ENCODE measurements around the gene ECSCR.
"Not testable (repeated sequence)": the region's sequence is repeated elsewhere in the genome, so short reads cannot be mapped to it uniquely, and the experiment has no call there.

The ECSCR gene

DNA sequence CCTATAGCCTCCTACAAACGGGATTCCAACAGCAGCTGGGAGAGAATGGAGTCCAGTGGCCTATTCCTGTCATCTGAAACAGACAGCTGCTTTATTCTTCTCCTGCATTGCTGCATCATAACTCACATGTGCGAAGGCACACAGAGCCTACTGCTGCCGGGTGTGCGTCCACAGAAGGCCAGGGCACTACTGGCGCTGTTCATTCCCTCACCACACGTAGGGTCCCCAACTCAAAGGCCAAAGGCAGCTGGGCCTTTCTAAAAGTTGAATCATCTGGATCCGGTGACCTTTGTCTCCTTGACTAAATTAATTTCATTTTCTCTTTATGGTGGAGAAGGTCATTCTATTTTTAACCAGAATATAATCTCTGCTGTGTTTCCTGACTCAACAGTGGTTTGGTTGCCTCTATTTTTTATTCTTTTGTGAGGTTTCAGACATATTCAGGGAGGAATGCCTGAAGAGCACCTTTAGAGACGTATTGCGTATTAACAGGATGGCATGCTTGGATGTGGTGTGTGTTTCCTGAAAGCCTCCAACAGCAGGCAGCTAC is 47.9 kb downstream of the ECSCR start:
- no peak for DNase-seq (ENCODE audit: low spot score)

DNA sequence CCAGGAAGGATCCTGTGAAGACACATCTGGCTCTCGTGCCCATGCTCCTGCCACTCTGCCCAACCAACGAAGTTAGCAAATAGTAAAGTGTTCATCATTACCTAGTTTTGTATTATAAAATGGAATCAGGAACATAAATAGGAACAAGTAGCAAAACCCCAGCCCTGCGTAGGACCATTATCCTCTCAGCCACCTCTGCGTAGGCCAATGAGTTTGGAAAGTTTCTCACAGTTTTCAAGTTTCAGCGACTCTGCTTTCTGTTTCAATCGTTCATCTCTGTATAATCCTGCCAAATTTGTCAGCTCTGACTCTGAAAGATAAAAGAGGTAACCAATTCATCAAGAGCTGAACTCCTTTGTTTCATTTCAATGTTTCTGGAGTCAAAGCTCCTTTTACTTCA is 48.6 kb downstream of the ECSCR start:
- no peak for DNase-seq (ENCODE audit: low spot score)

DNA sequence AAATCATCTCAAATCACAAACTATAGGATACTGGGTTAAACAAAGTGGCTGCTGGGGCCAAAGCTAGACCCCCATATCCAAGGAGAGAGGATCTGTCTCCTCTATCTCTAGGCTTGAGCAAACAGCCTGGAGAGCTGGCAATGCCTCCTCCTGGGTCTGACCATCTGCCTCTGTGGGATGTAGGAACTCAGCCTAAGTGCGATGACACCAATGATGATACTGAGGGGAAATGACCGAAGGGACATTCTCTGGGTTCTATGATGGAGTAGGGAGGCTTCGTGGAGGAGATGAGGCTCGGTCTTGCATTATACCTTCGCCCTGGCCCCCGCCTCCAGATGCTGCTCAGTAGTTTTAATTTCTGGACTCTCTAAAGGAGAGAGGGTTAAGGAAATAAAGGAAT is 49.4 kb downstream of the ECSCR start:
- no peak for DNase-seq (ENCODE audit: low spot score)

DNA sequence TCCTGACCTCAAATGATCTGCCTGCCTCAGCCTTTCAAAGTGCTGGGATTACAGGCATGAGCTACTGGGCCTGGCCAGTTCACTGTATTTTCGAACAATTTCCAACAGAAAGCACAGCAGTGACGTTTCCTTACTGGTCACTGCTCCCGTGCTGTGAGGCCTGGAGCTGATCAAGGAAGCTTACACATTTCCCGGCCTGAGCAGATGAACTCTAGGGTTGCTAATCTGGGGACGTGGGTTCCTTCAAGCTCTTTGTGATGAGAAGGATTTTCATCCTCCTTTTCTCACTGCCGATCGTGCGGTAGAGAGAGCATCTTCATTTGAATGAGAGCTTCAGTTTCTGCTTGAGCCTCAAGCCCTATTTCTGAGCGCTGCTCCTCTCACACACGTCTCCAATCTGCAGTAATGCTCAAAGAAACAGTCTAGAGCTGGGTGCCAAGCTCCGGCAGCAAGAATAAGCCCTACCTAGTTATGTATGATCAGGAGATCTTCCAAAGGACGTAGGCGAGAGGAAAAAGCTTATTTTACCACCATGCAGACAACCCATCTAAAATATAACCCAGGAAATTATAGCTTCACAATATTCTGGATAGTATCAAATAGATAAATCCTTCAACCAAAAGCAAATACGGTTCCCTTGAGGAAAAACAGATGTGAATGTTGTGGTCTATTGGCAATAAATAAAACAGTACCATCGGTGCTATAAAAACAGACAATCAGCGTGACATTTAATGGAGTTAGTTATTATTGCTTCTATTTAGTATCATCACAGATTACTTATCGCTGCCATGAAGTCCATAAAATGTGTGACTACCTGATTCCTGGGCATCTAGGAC is 51.3 kb downstream of the ECSCR start:
- no peak for DNase-seq (ENCODE audit: low spot score)

DNA sequence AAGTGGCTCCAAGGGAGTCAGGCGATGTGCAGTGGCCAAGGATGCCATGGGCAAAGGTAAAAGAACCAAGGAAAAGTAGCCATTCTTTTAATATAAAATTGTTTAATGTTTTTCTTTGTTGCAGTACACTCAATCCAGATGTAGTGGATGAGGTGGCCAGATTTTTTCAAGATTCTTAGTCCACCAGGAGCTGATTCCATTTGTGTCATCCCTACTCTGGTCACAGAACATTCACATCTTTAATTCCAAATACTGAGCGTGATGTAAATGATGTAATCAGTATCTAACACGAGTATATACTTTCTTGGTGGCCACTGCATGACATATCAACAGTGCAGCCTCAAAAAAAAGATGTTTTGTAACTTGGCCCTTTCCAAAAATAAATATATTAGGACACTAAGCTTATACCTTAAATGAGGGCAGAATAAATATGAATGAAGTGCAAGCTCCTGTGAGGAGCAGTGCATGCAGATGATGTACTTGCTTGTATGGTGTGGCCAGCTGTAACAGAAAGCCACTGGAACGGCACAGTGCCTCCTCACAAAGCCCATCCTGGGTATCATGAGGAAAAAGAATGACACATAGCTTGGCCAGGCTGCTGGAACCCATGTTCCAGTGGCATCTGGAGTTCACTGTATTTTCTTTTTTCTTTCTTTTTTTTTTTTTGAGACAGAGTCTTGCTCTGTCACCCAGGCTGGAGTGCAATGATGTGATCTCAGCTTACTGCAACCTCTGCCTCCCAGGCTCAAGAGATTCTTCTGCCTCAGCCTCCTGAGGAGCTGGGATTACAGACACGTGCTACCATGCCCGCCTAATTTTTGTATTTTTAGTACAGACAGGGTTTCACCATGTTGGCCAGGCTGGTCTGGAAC is 52.2 kb downstream of the ECSCR start:
- no peak for DNase-seq (ENCODE audit: low spot score)

DNA sequence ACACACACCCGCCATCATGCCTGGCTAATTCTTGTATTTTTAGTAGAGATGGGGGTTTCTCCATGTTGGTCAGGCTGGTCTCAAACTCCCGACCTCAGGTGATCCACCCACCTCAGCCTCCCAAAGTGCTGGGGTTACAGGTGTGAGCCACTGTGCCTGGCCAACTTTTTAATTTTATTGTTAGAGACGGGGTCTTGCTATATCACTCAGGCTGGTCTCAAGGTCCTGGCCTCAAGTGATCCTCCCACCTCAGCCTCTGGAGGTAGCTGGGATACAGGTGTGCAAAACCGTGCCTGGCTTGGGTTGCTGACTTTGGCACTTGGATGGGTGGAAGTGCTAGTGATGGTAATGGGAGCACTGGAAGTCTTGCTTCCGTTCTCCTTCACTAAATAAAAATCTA is 53.4 kb downstream of the ECSCR start:
- not testable (repeated sequence) for DNase-seq (ENCODE audit: low spot score)

DNA sequence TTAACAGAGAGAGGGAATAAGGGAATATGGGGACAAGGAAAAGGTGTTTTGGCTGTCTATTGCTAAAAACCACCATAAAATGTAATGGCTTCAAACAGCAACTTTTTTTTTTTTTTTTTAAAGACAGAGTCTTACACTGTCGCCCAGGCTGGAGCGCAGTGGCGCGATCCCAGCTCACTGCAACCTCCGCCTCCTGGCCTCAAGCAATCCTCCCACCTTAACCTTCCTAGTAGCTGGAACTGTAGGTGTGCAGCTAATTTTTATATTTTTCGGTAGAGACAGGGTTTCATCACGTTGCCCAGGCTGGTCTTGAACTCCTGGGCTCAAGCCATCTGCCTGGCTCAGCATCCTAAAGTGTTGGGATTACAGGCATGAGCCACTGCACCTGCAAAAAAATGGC is 54.4 kb downstream of the ECSCR start:
- DNase-seq (ENCODE audit: low spot score), result no peak

DNA sequence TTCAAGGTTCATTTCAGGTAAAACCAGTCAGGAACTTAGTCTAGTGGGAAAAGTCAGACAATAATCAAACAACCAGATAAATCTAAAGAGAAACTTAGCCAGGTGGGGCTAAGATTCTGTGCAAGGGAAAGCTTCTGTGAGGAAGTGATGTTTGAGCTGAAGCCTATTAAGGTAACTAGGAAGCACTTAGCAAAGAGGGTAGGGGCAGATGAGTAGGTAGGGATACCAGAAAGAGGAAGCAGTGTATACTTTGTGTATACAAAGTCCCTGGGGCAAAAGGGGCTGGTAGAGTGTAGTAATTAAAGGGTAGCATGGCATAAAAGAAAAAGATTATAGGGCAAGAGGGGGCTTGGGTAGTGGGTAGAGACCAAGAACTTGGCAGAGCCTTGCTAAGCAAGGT is 55.0 kb downstream of the ECSCR start:
- DNase-seq (ENCODE audit: low spot score), result no peak

DNA sequence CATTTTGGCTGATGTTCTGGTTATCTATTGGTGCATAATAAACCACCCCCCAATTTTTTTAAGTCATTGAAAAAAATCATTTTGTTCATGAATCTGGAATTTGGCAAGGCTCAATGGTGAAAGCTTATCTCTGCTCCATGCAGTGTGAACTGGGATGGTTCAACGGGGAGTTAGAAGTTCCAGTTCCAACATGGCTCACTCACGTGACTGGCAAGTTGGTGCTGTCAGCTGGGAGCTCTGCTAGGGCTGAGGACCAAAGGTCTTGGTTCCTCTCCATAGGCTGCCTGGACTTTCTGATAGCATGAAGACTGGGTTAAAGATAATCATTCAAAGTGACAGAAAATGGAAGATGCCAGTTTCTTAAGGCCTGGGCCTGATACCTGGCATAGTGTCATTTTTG is 55.6 kb downstream of the ECSCR start:
- DNase-seq (ENCODE audit: low spot score), result no peak

DNA sequence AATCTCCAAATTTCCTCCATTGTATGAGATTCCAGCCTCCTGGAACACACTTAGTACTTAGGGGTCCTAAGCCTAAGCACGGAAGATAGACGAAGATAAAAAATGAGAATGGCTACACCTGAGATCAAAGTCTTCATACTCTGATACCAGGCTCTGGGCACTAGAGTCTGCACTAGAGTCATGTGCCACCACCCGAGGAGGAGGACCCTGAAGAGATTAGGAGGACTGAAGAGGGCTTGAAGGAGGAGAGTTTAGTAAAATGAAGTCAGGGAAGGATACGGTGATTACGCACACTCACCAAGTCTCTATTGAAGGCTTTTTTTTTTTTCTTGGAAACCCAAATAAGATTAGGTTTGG is 58.1 kb downstream of the ECSCR start:
- peak; percentile 33 for DNase-seq (ENCODE audit: low spot score)

DNA sequence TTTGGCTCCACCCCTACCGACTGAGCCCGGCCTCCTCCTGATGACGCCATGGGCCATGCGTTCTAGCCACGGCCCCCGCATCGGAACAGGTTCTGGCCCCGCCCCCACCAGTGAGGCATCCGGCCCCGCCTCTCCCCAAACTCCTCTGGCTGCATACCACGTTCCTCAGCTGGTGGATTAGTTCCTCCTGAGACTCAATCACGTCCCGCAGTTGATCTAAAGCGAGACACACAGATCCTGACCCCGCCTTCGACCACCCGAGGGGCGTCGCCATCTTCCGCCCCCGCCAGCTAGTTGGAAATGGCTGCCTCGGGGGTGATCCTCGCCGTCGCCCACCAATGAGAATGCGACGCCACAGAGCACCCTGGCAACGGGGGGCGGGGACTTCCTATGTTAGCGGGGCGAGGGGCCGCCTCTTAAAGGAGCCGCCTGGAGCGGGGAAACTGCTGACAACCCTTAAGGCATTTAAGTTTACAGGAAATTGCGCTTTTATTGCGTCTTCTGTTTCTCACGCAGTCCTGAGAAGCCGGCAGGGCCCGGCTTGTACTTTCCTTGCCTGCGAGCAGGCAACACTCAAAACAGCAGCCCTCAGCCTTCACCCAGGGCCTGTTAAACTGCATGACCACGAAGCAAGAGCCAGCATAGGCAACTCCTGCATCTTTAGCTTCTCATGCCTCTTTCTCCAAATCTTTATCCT is 58.6 kb downstream of the ECSCR start, which contains the start of gene SPATA24:
SPATA24 (minus strand) TSS at position 303 of the 697 bp plus-strand sequence; CDS start at position 274, 29 bp downstream.
- peak; percentile 96 for DNase-seq (ENCODE audit: low spot score)

DNA sequence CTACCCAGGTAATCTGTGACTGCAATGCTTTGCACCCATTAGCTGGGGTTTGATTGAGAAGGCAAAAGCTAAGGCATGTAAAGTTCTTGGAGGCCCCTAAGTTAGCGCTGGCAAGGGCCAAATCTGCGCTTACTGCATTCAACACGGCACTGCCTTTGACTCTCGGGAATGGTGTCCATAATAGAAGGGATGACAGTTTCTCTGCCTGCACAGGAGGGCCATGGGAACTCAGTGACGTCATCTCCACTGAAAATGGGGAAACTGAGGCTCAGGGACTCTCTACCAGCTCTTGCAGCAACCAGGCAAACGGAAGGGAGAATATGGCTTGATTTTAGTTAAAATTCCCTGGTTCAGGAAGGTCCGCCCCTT is 59.1 kb downstream of the ECSCR start:
- DNase-seq (ENCODE audit: low spot score), result no peak

DNA sequence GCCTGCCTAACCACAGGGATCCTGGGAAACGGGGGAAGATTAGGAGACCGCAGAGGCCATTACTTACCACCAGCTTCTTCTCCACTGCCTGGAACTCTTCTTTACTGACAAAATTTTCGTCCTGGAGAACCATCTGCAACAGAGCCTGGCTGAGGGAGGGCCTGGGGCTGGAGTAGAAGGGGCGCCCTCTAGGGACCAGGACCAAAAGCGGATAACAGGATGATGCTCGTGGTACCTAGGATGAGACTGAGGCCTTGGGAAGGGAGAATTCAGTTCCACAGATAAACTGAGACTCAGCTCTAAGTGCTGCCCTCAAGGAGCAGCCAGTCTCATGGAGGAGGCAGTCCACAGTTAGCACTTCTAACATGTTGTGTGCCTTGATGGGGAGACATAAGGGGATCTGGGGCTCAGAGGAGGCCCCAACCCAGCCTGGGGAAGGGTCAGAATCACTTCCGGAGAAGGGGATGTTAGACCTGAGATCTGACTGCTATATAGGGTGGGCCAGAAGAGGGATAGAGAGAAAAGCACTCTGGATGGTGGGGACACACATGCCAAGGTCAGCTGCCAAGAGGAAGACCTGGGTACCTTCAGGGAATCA is 59.9 kb downstream of the ECSCR start:
- peak; percentile 52 for DNase-seq (ENCODE audit: low spot score)

DNA sequence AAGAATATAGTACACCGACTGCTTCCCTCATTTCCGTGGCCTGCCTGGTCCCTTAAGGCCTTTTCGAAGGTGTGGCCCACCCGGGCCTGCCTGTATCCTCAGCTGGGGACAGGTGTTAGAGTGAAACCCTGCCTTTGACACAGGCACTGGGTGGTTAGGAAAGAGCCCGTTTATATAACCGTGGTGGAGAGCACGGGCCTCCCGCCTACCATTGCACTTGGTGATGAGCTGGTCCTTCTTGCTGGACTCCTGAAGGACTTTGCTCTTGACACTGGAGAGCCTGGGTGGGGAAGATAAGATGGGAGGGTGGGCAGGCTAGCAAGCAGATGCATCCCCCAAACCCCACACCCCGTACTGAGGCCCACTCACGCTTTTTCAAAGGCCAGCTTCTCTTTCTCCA is 61.0 kb downstream of the ECSCR start:
- DNase-seq (ENCODE audit: low spot score), result no peak

DNA sequence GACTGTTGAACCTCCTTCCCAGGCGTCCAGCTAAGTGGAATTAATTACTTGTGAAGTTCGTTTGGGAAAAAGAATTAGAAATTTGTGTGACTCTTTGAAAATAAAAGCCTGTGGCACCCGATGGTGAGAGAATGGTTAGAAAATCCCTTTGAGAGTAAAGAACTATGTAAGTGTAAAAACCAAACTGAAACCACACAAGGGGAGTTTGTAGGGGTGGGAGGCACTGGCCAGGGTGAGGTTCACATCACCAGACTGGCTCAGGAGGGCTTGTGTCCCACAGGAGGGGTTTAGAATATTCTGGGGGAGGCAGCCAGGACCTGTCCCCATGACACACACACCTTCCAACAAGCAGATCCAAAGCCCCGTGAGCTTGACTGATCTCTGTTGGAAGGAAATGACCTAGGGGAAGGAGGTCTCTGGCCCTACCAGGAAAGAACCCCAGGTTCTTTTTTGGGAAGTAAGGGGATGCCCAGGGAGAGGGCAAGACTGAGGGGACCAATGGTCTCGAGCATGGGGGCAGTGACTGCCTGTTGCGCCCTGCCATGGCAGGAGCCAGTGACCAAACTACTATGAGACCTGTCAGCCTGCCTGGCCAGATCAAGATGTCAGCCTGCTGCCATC is 62.9 kb downstream of the ECSCR start:
- DNase-seq (ENCODE audit: low spot score), result no peak

Small RNA genes within 50 kb of the gene (small RNA-seq; reads per million reads assigned to genes)
- 0.18 to 10.1 reads per million in 2 experiments for gene RNU5B-4P

Measured in SK-N-DZ (cell line).